Testis (tissue), 3 donors: Measurements from ENCODE around the gene DROSHA. TPM values are rescaled to one million over a fixed set of nuclear protein-coding genes. Genes with fewer than 3 reads are reported as not detected.

Experiments
- DNase-seq: peaks from one replicate; pipeline ENCODE4 v3.0.0-alpha.2; 2019
- H3K27ac ChIP-seq, 2 donors: fragments of 200-600 bp; sonication (generic); one replicate each; pipeline ENCODE4 v1.5.1; 2019
- H3K27me3 ChIP-seq: fragments of 200-600 bp; sonication (generic); one replicate; pipeline ENCODE4 v1.5.1; 2019
- H3K36me3 ChIP-seq: fragments of 200-600 bp; sonication (generic); one replicate; pipeline ENCODE4 v1.5.1; 2017; ENCODE audit warnings: low read depth; ENCODE audit errors: missing control alignments
- H3K4me1 ChIP-seq: fragments of 200-600 bp; sonication (generic); one replicate; pipeline ENCODE4 v1.5.1; 2019
- H3K4me3 ChIP-seq, 2 donors: fragments of 200-600 bp; sonication (generic); one replicate each; pipeline ENCODE4 v1.5.1; 2017 to 2019
- H3K9me3 ChIP-seq: fragments of 200-600 bp; sonication (generic); one replicate; pipeline ENCODE4 v1.5.1; 2017
- POLR2A ChIP-seq: fragments of 450-650 bp; IDR thresholded peaks from one replicate; pipeline ENCODE4 v1.6.1; 2017; ENCODE audit warnings: antibody characterized with exemption, mild to moderate bottlenecking, moderate library complexity
- WGBS, 2 donors: methylation state at CpG; one replicate each; pipeline ENCODE4 v1.1.5; 2018; 5-methylcytosine and 5-hydroxymethylcytosine counted together
- intact Hi-C: fragments of 100-400 bp; cut with DNase I; formaldehyde crosslinking; loops from one replicate; pipeline ENCODE4 v1.15.1; 2023; ENCODE audit warnings: low total_unique reads
- polyA plus RNA-seq: library from polyadenylated mRNA; stranded (reverse); fragments of 350-450 nt; fragmentation: Illumina TruSeq; extraction: RNeasy Lipid Tissue Mini Kit (QIAGEN cat#74804); gene quantifications from one replicate; pipeline ENCODE4 v1.2.3, GENCODE V29; 2014; ENCODE audit warnings: low read depth, low replicate concordance; ENCODE audit not compliant: insufficient read depth
- total RNA-seq, 2 donors: library from RNA; depleted of rRNA; stranded (reverse); fragments of >200 nt; gene quantifications; one replicate each; pipeline ENCODE4 v1.2.3, GENCODE V29; 2016
- TF ChIP-seq, protein P1 (sequence below), 3 experiments: fragments of 450-650 bp in 2 of 3; fragments of 200-600 bp in 1 of 3; sonication (generic) in 1 of 3; IDR thresholded peaks; one replicate each; pipeline ENCODE4 v1.5.1; 2016 to 2019; ENCODE audit warnings: antibody characterized with exemption in 3 of 3, mild to moderate bottlenecking in 2 of 3, moderate library complexity in 1 of 3

DROSHA gene
- total and polyA plus RNA-seq, 3 donors from 2014 or later: 23.3 to 79.6 (median 50.4) TPM

- Histone ChIP-seq H3K27ac (no peak overlapping the region), H3K9me3 (no peaks in the 10 kb centered on the region), H3K27me3 (no peaks in the 10 kb centered on the region), H3K4me3 (no peak overlapping the region), H3K4me1 (no peaks in the 10 kb centered on the region), H3K36me3 (no peaks in the 10 kb centered on the region)
- no peak for DNase-seq
- intact Hi-C loops: no loop called here
- no peak for TF ChIP-seq POLR2A
- TF ChIP-seq, protein P1, sequence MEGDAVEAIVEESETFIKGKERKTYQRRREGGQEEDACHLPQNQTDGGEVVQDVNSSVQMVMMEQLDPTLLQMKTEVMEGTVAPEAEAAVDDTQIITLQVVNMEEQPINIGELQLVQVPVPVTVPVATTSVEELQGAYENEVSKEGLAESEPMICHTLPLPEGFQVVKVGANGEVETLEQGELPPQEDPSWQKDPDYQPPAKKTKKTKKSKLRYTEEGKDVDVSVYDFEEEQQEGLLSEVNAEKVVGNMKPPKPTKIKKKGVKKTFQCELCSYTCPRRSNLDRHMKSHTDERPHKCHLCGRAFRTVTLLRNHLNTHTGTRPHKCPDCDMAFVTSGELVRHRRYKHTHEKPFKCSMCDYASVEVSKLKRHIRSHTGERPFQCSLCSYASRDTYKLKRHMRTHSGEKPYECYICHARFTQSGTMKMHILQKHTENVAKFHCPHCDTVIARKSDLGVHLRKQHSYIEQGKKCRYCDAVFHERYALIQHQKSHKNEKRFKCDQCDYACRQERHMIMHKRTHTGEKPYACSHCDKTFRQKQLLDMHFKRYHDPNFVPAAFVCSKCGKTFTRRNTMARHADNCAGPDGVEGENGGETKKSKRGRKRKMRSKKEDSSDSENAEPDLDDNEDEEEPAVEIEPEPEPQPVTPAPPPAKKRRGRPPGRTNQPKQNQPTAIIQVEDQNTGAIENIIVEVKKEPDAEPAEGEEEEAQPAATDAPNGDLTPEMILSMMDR (IDR thresholded peaks at IDR 0.05): no peak
- WGBS, 2 donors: 91 to 93% methylated on average over 4 of the region's 4 CpGs
These were observed 86.8 kb downstream of the DROSHA start for GRCh38 chr5:31445041-31445600.

DNA sequence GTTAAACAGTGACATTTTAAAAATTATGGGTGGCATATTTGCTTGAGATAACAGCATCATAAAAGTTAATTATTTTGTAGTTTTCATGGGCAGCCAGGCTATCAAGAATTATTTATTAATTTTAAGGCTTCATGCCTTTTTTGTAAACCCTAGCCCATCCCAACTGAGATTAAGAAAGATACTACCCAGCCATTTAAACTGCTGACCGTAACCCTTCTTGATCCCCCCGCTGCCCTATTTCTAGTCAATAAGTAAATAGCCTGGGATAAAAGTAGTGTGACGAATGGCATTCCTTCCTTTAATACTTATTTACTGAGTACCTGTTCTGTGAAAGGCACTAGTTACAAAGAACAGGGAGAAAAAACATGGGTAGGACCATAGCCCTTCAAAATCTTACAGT lies 88.3 kb downstream of the DROSHA start:
- intact Hi-C loops: no loop called here
- 96 to 98% methylated on average over 3 of the region's 3 CpGs for WGBS, 2 donors
- H3K4me3 ChIP-seq: no peak overlapping the region
- no peak overlapping the region for H3K27ac ChIP-seq
- no peaks in the 10 kb centered on the region for H3K9me3 ChIP-seq
- H3K36me3 ChIP-seq: no peaks in the 10 kb centered on the region
- no peaks in the 10 kb centered on the region for H3K4me1 ChIP-seq
- DNase-seq: no peak
- TF ChIP-seq, protein P1 (IDR thresholded peaks at IDR 0.05): no peak
- no peak for TF ChIP-seq POLR2A
- no peaks in the 10 kb centered on the region for H3K27me3 ChIP-seq

DNA sequence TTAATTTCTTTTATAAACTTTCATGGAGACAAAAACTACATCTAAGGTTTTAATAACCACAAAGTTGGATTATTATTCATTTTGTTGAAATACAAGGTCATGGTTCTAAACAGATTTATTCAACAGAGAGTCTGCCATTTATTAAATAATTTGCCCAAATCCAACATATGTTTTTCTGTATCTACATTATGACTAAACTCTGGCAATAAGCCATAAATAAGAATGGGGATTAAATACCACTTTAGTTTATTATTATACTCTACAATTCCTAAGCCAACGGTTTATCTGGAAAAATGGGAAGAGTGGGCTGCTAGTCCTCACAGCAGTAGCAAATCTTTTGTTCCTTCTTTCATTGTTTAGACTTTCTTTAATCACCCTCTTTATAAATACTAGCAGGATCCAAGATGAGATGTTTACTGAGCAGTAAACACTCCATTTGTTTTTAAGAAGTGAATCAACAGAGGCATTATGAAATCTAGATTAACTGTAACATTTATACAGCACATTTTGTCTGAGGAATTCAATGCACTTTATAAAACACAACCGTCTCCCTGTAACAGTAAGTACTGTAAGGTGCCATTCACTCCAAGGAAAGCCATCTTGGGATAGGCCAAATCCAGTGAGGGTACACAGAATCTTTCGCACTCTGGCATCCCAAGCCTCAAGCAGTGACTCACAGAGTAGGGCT lies 89.7 kb downstream of the DROSHA start:
- Histone ChIP-seq H3K4me3 (no peak overlapping the region), H3K27me3 (no peaks in the 10 kb centered on the region), H3K4me1 (no peaks in the 10 kb centered on the region), H3K27ac (no peak overlapping the region), H3K36me3 (no peaks in the 10 kb centered on the region), H3K9me3 (no peaks in the 10 kb centered on the region)
- DNase-seq: no peak
- TF ChIP-seq POLR2A: no peak
- TF ChIP-seq, protein P1 (IDR thresholded peaks at IDR 0.05): no peak
- WGBS, 2 donors: 61 to 67% methylated on average over 3 of the region's 3 CpGs
- intact Hi-C loops: no loop called here

- Histone ChIP-seq H3K9me3 (no peaks in the 10 kb centered on the region), H3K4me3 (no peak overlapping the region), H3K27ac (no peak overlapping the region), H3K36me3 (no peaks in the 10 kb centered on the region), H3K4me1 (no peaks in the 10 kb centered on the region), H3K27me3 (no peaks in the 10 kb centered on the region)
- DNase-seq: no peak
- intact Hi-C loops: no loop called here
- TF ChIP-seq, protein P1 (IDR thresholded peaks at IDR 0.05): no peak
- TF ChIP-seq POLR2A: no peak
- 41 to 60% methylated on average over 1 of the region's 1 CpG for WGBS, 2 donors
These were observed 95.0 kb downstream of the DROSHA start for GRCh38 chr5:31436851-31437250.

DNA sequence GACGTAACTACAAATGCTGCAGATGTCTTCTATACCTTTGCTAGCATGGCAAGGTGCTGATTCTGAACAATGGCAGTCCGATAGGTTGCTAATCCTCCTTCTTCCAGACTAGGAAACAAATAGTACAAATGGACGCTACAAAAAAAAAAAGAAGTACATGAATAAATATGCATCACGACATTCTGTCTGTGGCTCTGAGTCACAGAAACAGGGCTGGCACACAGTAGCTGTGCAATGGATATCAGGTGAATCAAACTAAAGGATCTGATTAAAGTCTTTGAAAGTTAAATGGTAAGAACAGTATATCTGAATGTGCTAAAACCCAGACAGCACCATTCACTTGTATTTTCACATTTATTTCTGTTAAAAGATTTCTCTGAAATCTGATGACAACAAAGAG lies 96.2 kb downstream of the DROSHA start:
- no peaks in the 10 kb centered on the region for H3K36me3 ChIP-seq
- H3K4me3 ChIP-seq: no peak overlapping the region
- intact Hi-C loops: no loop called here
- DNase-seq: no peak
- no peak overlapping the region for H3K27ac ChIP-seq
- no peak for TF ChIP-seq POLR2A
- TF ChIP-seq, protein P1 (IDR thresholded peaks at IDR 0.05): no peak
- no peaks in the 10 kb centered on the region for H3K27me3 ChIP-seq
- WGBS, 2 donors: 92 to 93% methylated on average over 4 of the region's 4 CpGs
- H3K4me1 ChIP-seq: no peaks in the 10 kb centered on the region
- H3K9me3 ChIP-seq: no peaks in the 10 kb centered on the region
